ENCODE data around the gene ITGB5.

Gene ITGB5

GRCh38 chr3:124847051-124847450, 40.1 kb downstream of the ITGB5 start:
- no peak for TF ChIP-seq CTCF (IDR thresholded peaks at IDR 0.05)

GRCh38 chr3:124846189-124846588, 41.0 kb downstream of the ITGB5 start:
- no peak for TF ChIP-seq CTCF (IDR thresholded peaks at IDR 0.05)

- TF ChIP-seq CTCF (IDR thresholded peaks at IDR 0.05), result no peak
Observed at GRCh38 chr3:124845406-124845805, 41.8 kb downstream of the ITGB5 start.

GRCh38 chr3:124843506-124844177, 43.5 kb downstream of the ITGB5 start:
- no peak for TF ChIP-seq CTCF (IDR thresholded peaks at IDR 0.05)

GRCh38 chr3:124843047-124843446, 44.1 kb downstream of the ITGB5 start:
- no peak for TF ChIP-seq CTCF (IDR thresholded peaks at IDR 0.05)

- no peak for TF ChIP-seq CTCF (IDR thresholded peaks at IDR 0.05)
Observed at GRCh38 chr3:124841517-124841916, 45.6 kb downstream of the ITGB5 start.

- no peak for TF ChIP-seq CTCF (IDR thresholded peaks at IDR 0.05)
Observed at GRCh38 chr3:124840331-124840730, 46.8 kb downstream of the ITGB5 start.

- no peak for TF ChIP-seq CTCF (IDR thresholded peaks at IDR 0.05)
Observed at GRCh38 chr3:124839896-124840295, 47.3 kb downstream of the ITGB5 start.

Data from LNCAP (cell line).